B cell (primary cell): ENCODE results near the gene ACTR8. TPM values are rescaled to one million over a fixed set of nuclear protein-coding genes. Genes with fewer than 3 reads are reported as not detected.

ENCODE experiments used
- ATAC-seq: fragments of 200-7000 bp; cut with Tn5 transposase; one replicate; pipeline ENCODE4 v1.10.0; 2021; ENCODE audit warnings: low read depth, mild to moderate bottlenecking, moderate number of reproducible peaks, moderate library complexity
- CTCF ChIA-PET: fragments of 350-600 bp; sonication (Branson Sonifier 250); formaldehyde crosslinking; loops from one replicate; lab custom pipeline; 2021; ENCODE audit warnings: antibody characterized with exemption, inconsistent platforms; lab: Charles Lee
- POLR2A ChIA-PET: fragments of 350-600 bp; sonication (Branson Sonifier 250); formaldehyde crosslinking; loops from one replicate; lab custom pipeline; 2021; ENCODE audit warnings: antibody characterized with exemption; lab: Charles Lee
- DNase-seq: peaks from one replicate; pipeline ENCODE4 v3.0.0; 2013
- H2AFZ ChIP-seq: 2 replicates; pipeline ENCODE4 v1.6.1; 2012; ENCODE audit warnings: mild to moderate bottlenecking, low read depth, low read length; ENCODE audit not compliant: insufficient read depth, poor library complexity, severe bottlenecking
- H3K27ac ChIP-seq, 2 donors: 1 replicate in 1 of 2; 2 replicates in 1 of 2; pipeline ENCODE4 v1.5.1; 2012 to 2013; ENCODE audit warnings: low read length in 2 of 2, mild to moderate bottlenecking in 2 of 2, moderate library complexity in 1 of 2
- H3K27me3 ChIP-seq, 4 experiments: fragments of 200-600 bp in 1 of 4; sonication (generic) in 1 of 4; replicated peaks in 1 of 4; 1 replicate in 2 of 4; 2 replicates in 2 of 4; pipeline versions ENCODE4 v1.6.1 to v1.7.0; 2013 to 2016; ENCODE audit warnings: low read length in 3 of 4, mild to moderate bottlenecking in 2 of 4, mixed read lengths in 1 of 4, moderate library complexity in 1 of 4; ENCODE audit not compliant: insufficient read depth in 4 of 4, control insufficient read depth in 3 of 4; ENCODE audit errors: control extremely low read depth in 1 of 4
- H3K36me3 ChIP-seq, 2 experiments: replicated peaks in 1 of 2; 1 replicate in 1 of 2; 2 replicates in 1 of 2; pipeline versions ENCODE4 v1.6.1 to v1.7.1; 2013; ENCODE audit warnings: low read length in 1 of 2; ENCODE audit not compliant: insufficient read depth in 2 of 2, control insufficient read depth in 1 of 2; ENCODE audit errors: control extremely low read depth in 1 of 2, extremely low read depth in 1 of 2
- H3K4me1 ChIP-seq, 2 donors: fragments of 200-600 bp in 1 of 2; sonication (generic) in 1 of 2; 1 replicate in 1 of 2; 2 replicates in 1 of 2; pipeline versions ENCODE4 v1.5.1 to v1.6.1; 2013 to 2017; ENCODE audit warnings: low read length in 2 of 2; ENCODE audit not compliant: control insufficient read depth in 2 of 2, insufficient read depth in 2 of 2
- H3K4me2 ChIP-seq: replicated peaks from 2 replicates; pipeline ENCODE3; 2012; ENCODE audit warnings: mild to moderate bottlenecking, low read depth, low read length; ENCODE audit not compliant: poor library complexity, severe bottlenecking
- H3K4me3 ChIP-seq, 5 experiments: fragments of 200-600 bp in 1 of 5; sonication (generic) in 1 of 5; 1 replicate in 3 of 5; 2 replicates in 2 of 5; pipeline versions ENCODE4 v1.5.1 to v1.7.0; 2011 to 2016; ENCODE audit warnings: low read length in 4 of 5, mild to moderate bottlenecking in 4 of 5, low read depth in 2 of 5, control low read depth in 1 of 5, moderate library complexity in 1 of 5; ENCODE audit not compliant: insufficient read depth in 1 of 5; ENCODE audit errors: control extremely low read depth in 1 of 5, extremely low read depth in 1 of 5
- H3K79me2 ChIP-seq: fragments of 200-600 bp; sonication (generic); one replicate; pipeline ENCODE4 v1.6.0; 2016; ENCODE audit warnings: low read length; ENCODE audit not compliant: control insufficient read depth, insufficient read depth
- H3K9ac ChIP-seq: fragments of 200-600 bp; sonication (generic); 2 replicates; pipeline ENCODE4 v1.6.1; 2017; ENCODE audit warnings: mild to moderate bottlenecking, low read length, moderate library complexity
- H3K9me3 ChIP-seq, 3 donors: one replicate each; pipeline versions ENCODE4 v1.6.1 to v1.7.1; 2013; ENCODE audit warnings: low read length in 2 of 3; ENCODE audit not compliant: control insufficient read depth in 2 of 3, insufficient read depth in 1 of 3; ENCODE audit errors: control extremely low read depth in 1 of 3
- H4K20me1 ChIP-seq: 2 replicates; pipeline ENCODE4 v1.6.0; 2012; ENCODE audit warnings: mild to moderate bottlenecking, low read length; ENCODE audit not compliant: insufficient read depth, control insufficient read depth, poor library complexity, severe bottlenecking
- H3K27ac Mint-ChIP-seq: one replicate; pipeline ENCODE4 v1.8.0; 2021; ENCODE audit warnings: mixed read lengths
- H3K27me3 Mint-ChIP-seq: one replicate; pipeline ENCODE4 v1.8.0; 2021; ENCODE audit warnings: mixed read lengths
- H3K4me1 Mint-ChIP-seq: one replicate; pipeline ENCODE4 v1.8.0; 2021; ENCODE audit warnings: mixed read lengths
- H3K4me3 Mint-ChIP-seq: one replicate; pipeline ENCODE4 v1.8.0; 2021; ENCODE audit warnings: mixed read lengths
- H3K9me3 Mint-ChIP-seq: one replicate; pipeline ENCODE4 v1.8.0; 2022; ENCODE audit warnings: mixed read lengths; ENCODE audit not compliant: insufficient read depth
- EZH2 ChIP-seq: IDR thresholded peaks from 2 replicates; pipeline ENCODE4 v1.6.1; 2012; ENCODE audit warnings: borderline replicate concordance, low read depth, mild to moderate bottlenecking, moderate library complexity, low read length; ENCODE audit not compliant: insufficient read depth, poor library complexity, severe bottlenecking
- WGBS: methylation state at CpG from one replicate; pipeline ENCODE4 v1.1.5; 2013; ENCODE audit warnings: missing lambda C conversion rate; ENCODE audit not compliant: insufficient coverage; 5-methylcytosine and 5-hydroxymethylcytosine counted together
- intact Hi-C: fragments of 100-400 bp; cut with micrococcal nuclease; formaldehyde crosslinking; loops from one replicate; pipeline ENCODE4 v1.10.0; 2022
- polyA plus RNA-seq: library from polyadenylated mRNA; depleted of rRNA; stranded (reverse); fragments of >200 nt; gene quantifications from 2 replicates; pipeline ENCODE4 v1.2.3, GENCODE V29; 2012
- total RNA-seq, 2 donors: library from RNA; stranded (reverse); fragments of 120-200 nt in 1 of 2; gene quantifications; 1 replicate in 1 of 2; 2 replicates in 1 of 2; pipeline versions ENCODE4 v1.2.3 to v1.2.4, GENCODE V29; 2013 to 2022
- TF ChIP-seq, protein P1 (sequence below): fragments of 200-600 bp; IDR thresholded peaks from one replicate; pipeline ENCODE4 v1.8.0; 2022; ENCODE audit warnings: antibody characterized with exemption, mild to moderate bottlenecking

ACTR8 gene
- total and polyA plus RNA-seq, 2 donors (not counting 1 experiment from before 2014, with no cell fraction given), result 10.8 to 42.0 TPM

DNA sequence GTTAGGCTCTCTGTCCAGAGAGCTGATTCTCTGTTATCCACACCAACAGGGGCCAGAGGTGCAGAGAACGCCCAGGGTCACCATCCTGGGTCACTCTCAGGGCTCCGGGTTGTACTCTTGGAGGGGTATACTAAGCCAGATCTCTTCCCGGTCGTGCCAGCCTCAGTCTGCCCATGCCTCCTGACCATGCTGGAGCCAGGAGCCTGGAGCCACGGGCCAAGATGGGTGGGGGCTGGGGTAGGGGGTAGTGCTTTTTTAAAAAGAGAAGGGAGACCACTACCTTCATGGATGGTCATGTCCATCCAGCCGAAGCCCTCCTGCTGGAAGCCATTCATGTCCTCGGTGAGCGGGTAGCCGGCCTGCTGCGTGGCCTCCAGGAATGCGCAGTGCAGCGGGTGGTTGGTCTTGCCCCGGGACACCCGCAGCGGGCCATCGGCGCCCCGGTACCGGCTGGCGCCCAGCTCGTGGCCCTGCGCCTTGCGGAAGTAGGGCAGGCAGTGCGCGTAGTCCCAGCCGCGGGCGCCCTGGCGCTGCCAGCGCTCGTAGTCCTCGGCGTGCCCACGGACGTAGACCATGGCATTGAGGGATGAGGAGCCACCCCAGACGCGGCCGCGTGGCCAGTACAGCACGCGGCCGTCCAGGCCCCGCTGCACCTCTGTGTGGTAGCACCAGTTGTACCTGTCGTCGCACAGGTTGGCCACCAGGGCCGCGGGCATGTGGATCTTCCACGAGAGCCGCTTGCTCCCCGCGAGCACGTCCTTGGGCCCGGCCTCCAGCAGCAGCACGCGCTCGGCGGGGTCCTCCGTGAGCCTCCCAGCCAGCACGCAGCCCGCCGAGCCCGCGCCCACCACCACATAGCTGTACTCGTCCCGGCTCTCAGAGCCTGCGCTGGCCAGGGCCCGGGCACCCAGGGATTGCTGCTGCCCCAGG, 58.7 kb downstream of the ACTR8 start:
- Histone ChIP-seq H4K20me1 (no peaks in the 10 kb centered on the region), H3K9me3 (peaks cover 0 to 3% (median 0%) of the 10 kb centered on the region in 3 donors), H3K27ac (no peak overlapping the region), H3K27me3 (peaks cover 0 to 7% (median 0%) of the 10 kb centered on the region in 4 experiments), H3K79me2 (no peaks in the 10 kb centered on the region), H3K4me2 (no peak overlapping the region), H3K4me1 (no peaks in the 10 kb centered on the region), H3K36me3 (no peaks in the 10 kb centered on the region), H3K9ac (no peak overlapping the region), H3K4me3 (no peak overlapping the region), H2AFZ (no peak overlapping the region)
- Mint-ChIP-seq H3K4me1 (no peaks in the 10 kb centered on the region), H3K9me3 (no peaks in the 10 kb centered on the region), H3K27ac (no peak overlapping the region), H3K4me3 (no peak overlapping the region), H3K27me3 (no peaks in the 10 kb centered on the region)
- 98% methylated on average over 67 of the region's 67 CpGs for WGBS
- POLR2A ChIA-PET, result no interaction called here
- CTCF ChIA-PET, result interaction anchor here (0.9 kb wide), 1 partner anchor 106 kb away, joined by 3 read pairs; no protein-coding TSS in a partner anchor
- DNase-seq, result no peak
- intact Hi-C loops, result no loop called here
- ATAC-seq, result no peak
- TF ChIP-seq, protein P1, sequence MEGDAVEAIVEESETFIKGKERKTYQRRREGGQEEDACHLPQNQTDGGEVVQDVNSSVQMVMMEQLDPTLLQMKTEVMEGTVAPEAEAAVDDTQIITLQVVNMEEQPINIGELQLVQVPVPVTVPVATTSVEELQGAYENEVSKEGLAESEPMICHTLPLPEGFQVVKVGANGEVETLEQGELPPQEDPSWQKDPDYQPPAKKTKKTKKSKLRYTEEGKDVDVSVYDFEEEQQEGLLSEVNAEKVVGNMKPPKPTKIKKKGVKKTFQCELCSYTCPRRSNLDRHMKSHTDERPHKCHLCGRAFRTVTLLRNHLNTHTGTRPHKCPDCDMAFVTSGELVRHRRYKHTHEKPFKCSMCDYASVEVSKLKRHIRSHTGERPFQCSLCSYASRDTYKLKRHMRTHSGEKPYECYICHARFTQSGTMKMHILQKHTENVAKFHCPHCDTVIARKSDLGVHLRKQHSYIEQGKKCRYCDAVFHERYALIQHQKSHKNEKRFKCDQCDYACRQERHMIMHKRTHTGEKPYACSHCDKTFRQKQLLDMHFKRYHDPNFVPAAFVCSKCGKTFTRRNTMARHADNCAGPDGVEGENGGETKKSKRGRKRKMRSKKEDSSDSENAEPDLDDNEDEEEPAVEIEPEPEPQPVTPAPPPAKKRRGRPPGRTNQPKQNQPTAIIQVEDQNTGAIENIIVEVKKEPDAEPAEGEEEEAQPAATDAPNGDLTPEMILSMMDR, result no peak
- TF ChIP-seq EZH2, result no peak

DNA sequence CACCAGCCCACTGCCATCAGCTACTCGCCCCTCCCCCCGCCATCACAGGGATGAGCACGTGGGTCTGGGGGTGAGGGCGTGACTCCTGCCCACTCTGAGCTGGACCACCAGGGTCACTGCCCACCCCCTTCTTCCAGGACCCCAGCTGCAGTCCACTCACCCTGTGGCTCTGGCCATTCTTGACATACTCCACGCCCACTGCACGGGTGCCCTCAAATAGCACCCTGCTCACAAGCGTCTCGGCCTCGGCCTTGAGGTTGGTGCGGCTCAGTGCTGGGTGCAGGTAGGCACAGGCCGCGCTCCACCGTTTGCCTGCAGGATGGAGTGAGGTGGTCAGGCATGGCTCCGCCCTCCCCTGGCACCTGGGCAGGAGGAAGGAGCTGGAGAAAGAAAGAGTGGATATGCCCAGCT, 59.6 kb downstream of the ACTR8 start:
- no peak for DNase-seq
- Histone ChIP-seq H3K36me3 (no peaks in the 10 kb centered on the region), H3K27me3 (peaks cover 0 to 7% (median 0%) of the 10 kb centered on the region in 4 experiments), H4K20me1 (no peaks in the 10 kb centered on the region), H3K27ac (no peak overlapping the region), H3K4me3 (no peak overlapping the region), H3K79me2 (no peaks in the 10 kb centered on the region), H3K4me1 (no peaks in the 10 kb centered on the region), H3K4me2 (no peak overlapping the region), H3K9me3 (peaks cover 0 to 3% (median 0%) of the 10 kb centered on the region in 3 donors), H3K9ac (no peak overlapping the region), H2AFZ (no peak overlapping the region)
- WGBS, result 98% methylated on average over 14 of the region's 14 CpGs
- H3K4me1 Mint-ChIP-seq, result no peaks in the 10 kb centered on the region
- H3K27ac Mint-ChIP-seq, result no peak overlapping the region
- intact Hi-C loops, result no loop called here
- CTCF ChIA-PET, result interaction anchor here (0.9 kb wide), 1 partner anchor 107 kb away, joined by 3 read pairs; no protein-coding TSS in a partner anchor
- H3K4me3 Mint-ChIP-seq, result no peak overlapping the region
- POLR2A ChIA-PET, result no interaction called here
- H3K27me3 Mint-ChIP-seq, result no peaks in the 10 kb centered on the region
- TF ChIP-seq EZH2, result no peak
- TF ChIP-seq, protein P1, result no peak
- no peaks in the 10 kb centered on the region for H3K9me3 Mint-ChIP-seq
- no peak for ATAC-seq
